ENCODE results near the gene THUMPD1.

THUMPD1 gene

GRCh38 chr16:20689668-20690067 is 52.0 kb downstream of the THUMPD1 start:
- DNase-seq: no peak

- no peak for DNase-seq
These were observed 57.8 kb downstream of the THUMPD1 start for GRCh38 chr16:20683812-20684211.

Measured in CD4-positive, alpha-beta T cell treated with Interferon alpha-2 for 1 hour (primary cell).